HG03575 (cell line): ENCODE data around the gene RAB22A.
A peak's percentile ranks its signal among the peaks of the same experiment; 100 is the strongest.

Experiments
- ATAC-seq: cut with Tn5 transposase; IDR thresholded peaks from one replicate; pipeline ENCODE4 v1.9.1; 2021; ENCODE audit not compliant: unreplicated experiment, insufficient number of reproducible peaks, low FRiP score; ENCODE audit errors: extremely low read depth

The RAB22A gene

GRCh38 chr20:58374906-58375758 lies 65.6 kb downstream of the RAB22A start:
- no peak for ATAC-seq

- no peak for ATAC-seq
These were observed 66.3 kb downstream of the RAB22A start for GRCh38 chr20:58375759-58376352.

GRCh38 chr20:58377017-58377416 lies 67.5 kb downstream of the RAB22A start:
- ATAC-seq, result no peak

- no peak for ATAC-seq
These were observed 68.4 kb downstream of the RAB22A start for GRCh38 chr20:58377766-58378401.

DNA sequence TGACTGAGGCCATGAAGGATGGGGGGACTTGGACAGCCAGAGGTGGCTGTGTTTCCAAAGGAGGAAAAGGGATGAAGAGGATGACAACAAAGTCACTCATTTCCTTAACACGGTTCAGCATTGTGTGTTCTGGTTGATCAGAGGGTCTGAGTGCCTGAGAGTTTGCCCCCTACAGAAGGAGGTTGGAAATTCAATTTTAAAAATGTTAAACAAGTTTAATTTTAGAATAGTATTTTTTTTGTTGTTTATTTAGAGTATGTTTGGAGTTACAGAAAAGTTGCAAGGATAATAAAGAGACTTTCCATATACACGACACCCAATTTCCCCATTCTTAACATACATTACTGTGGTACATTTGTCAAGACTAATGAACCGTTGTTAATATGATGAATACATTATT lies 69.2 kb downstream of the RAB22A start:
- ATAC-seq, result no peak

DNA sequence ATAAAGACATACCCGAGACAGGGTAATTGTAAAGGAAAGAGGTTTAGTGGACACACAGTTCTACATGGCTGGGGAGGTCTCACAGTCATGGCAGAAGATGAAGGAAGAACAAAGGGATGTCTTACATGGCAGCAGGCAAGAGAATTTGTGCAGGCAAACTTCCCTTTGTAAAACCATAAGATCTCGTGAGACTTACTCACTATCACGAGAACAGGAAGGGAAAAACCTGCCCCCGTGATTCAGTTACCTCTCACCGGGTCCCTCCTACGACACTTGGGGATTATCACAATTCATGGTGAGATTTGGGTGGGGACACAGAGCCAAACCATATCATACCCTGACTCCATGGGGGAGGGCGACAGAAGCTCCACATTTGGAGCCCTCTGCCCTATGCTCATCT lies 72.1 kb downstream of the RAB22A start:
- ATAC-seq, result no peak

- ATAC-seq, result no peak
These were observed 72.6 kb downstream of the RAB22A start for GRCh38 chr20:58382096-58382495.

DNA sequence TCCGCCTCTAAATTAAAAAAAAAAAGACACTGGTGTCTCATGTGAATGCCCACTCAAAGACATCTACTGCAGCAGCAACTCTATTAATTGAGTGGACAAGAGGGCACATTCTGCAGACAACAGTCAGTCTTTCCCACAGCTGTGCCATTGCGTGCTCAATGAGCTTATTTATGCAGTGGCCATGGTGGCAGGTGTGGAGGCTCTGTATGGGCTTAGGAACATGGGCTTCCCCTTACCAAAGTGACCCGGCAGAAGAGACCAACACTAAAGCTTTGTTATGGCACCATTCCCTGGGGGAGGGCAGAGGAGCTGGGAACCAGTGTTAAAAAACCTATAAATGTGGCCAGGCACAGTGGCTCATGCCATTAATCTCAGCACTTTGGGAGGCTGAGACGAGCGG lies 75.3 kb downstream of the RAB22A start:
- no peak for ATAC-seq

DNA sequence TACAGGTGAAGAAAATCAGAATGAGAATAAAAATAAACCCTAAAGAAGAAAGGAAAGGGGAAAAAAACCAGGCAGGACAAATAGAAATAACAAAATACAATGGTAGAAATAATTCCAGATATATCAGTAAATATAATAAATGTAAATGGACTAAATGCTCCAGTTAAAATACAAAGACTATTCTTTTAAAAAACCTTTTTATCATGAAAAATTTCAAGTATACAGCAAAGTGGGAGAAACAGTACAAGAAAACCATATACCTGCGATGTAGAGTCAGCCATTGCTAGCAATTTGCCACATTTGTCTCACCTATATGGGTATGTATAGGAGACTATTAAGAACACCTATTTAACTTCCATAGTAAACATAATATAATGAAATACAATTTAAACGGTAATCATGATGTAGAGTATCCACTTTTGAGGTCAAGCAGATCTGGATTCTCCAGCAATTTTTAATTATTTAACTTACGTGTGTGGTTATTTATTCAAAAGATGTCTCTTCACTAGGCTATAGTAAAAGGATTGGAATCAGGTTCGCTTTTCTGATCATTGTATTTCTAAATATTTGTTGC lies 78.6 kb downstream of the RAB22A start:
- ATAC-seq, result no peak

DNA sequence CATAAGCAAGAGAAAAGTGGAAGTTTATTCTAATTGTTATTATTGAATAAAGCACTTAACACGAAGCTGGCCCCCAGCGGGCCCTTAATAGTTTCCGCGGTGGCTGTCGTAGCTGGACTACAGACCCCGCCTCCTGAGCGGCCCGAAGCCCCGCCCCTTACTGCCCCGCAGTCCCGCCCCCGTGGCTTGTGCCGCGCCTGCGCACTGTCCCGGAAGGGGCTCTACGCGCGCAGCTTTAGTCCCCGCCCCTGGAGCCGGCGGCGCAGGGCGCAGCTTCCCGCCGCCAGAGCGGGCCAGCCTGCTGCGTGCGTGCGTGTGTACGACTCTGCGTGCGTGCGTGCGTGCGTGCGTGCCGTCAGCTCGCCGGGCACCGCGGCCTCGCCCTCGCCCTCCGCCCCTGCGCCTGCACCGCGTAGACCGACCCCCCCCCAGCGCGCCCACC lies 79.4 kb downstream of the RAB22A start, which contains the start of gene VAPB:
Gene VAPB (plus strand): TSS at position 348 of the 442 bp plus-strand sequence. CDS start 231 bp downstream, outside the sequence.
- ATAC-seq, result peak; percentile 63

DNA sequence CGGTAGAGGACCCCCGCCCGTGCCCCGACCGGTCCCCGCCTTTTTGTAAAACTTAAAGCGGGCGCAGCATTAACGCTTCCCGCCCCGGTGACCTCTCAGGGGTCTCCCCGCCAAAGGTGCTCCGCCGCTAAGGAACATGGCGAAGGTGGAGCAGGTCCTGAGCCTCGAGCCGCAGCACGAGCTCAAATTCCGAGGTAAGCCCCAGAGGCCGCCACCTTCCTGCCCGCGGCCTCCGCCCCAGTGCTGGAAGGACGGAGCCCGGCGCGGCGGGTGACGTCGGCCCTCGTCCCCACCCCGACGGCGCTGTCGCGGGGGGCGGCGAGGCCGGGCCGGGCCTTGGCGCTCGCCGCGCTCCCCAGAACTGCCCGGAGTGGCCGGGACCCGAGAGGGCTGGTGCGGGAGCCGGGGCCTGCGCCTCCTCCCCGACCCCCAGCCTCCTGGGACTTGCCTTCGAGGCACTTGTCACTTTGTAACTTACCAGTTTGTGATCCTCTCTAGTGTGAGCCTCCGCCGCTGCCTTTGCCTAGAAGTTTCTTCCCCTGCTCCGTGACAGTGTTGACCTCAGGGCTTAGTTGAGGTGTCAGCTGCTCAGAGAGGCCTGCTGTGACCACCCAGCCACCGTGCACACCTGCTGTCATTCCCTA lies 79.9 kb downstream of the RAB22A start:
- no peak for ATAC-seq

DNA sequence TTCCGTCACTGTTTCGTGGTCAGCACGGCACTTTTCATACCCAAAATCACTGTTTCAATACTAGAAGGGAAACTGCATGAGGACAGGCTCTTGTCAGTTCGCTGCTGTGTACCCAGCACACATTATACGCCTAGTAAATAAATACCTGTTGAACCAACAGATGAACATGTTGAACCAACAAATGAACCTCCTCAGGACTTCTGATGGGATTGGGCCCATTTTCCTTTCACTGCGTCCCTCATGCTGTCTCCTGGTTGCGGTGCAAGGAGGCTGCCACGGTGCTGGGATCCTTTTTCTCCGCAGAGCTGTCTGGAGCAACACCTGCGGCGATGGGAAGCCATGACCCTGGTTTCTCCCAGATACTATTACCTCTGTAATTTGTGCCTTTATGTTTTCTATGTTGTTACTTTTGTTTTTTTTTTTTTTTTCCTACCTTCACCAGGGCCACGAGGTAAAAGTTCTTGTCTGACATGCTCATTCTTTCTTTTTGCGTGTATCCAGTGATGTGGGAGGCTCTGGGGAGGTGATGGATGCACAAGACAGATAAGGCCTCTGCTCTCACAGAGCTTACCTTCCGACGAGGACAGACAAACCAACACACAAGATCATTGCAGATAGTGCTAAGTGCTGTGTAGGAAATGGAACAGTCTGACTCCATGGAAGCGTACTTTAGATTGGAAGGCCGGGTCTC lies 80.6 kb downstream of the RAB22A start:
- no peak for ATAC-seq

DNA sequence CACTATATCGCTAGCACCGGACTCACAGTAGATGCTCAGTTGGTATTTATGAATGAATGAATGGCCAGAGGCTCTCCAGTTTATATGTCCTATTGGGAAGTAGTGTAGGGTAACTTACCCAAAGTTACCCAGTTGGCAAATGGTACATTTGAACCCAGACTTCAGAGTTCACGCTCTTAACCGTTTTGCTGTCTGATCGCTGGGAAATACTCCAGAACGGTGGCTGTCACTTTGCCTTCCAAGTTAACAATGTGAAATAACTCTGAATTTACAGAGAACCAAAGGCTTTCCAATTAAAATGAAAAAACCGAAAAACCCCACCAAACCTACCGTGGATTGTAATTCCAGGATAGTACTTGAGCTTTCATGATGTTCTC lies 81.1 kb downstream of the RAB22A start:
- ATAC-seq, result no peak

- ATAC-seq, result no peak
These were observed 82.8 kb downstream of the RAB22A start for GRCh38 chr20:58392286-58392685.

- no peak for ATAC-seq
These were observed 83.8 kb downstream of the RAB22A start for GRCh38 chr20:58393299-58393698.

DNA sequence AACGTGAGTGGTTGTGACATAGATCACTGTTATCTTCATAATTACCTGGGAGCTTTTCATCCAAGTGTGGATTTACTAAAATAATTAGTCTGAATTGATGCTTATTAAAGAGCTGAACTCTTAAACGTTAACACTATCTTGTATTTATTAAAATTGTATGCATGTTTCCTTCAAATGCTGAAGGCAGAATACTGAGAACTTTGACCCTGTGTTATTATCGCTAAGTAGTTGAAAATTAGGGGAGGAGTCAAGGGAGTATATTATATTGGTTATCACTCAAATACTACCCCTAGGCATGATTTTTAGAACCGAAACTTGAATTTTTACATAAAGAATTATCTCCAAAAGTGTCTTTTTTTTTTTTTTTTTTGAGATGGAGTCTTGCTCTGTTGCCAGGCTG lies 85.3 kb downstream of the RAB22A start:
- ATAC-seq, result no peak

DNA sequence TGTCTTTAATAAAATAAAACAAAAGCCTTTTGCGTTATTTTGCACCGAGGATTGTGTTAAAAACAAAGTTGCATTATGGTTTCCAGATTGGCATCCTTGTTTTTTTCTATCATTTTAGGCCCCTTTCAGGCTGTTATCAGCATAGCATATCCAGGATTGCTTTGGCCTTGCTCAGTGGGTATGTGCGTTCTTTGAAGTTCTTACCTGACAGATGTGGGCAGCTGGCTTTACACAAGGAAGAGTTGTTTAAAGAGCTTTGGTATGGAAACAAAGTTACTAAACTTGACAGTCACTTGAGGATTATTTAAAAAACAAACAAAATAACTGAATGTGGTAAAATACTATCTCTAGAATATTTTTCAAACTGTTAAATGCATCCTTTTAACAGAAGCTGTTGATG lies 86.1 kb downstream of the RAB22A start:
- no peak for ATAC-seq

DNA sequence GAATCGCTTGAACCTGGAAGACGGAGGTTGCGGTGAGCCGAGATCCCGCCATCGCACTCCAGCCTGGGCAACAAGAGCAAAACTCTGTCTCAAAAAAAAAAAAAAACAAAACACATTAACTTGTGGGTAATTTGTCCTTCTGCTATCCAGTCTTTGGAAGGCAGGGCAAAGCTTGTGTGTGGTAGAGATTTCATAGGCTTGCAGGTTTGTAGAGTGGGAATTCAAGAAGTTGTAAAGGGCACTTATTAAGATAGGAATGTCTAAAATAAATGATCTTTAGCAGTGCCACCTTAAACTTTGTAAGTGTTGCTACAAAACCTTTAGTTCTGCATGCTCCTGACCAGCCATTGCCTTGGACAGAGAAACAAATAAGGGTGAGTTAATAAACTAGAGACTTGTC lies 87.9 kb downstream of the RAB22A start:
- ATAC-seq, result no peak

- no peak for ATAC-seq
These were observed 88.7 kb downstream of the RAB22A start for GRCh38 chr20:58398254-58398653.
